GM12864 (cell line): Measurements from ENCODE around the gene KLF13.

Experiments
- DNase-seq: peaks from one replicate; pipeline ENCODE4 v3.0.0-alpha.2; 2011; ENCODE audit warnings: low read depth
- H3K4me3 ChIP-seq: 2 replicates; pipeline ENCODE4 v1.5.1; 2011; ENCODE audit warnings: mild to moderate bottlenecking, low read depth, low read length, control low read depth
- TF ChIP-seq, protein P1 (sequence below): IDR thresholded peaks from 2 replicates; pipeline ENCODE4 v1.5.1; 2011; ENCODE audit warnings: low read depth, mild to moderate bottlenecking, moderate library complexity, low read length, control low read depth, inconsistent platforms; ENCODE audit errors: missing control alignments

KLF13 gene

GRCh38 chr15:31367021-31367729, 40.5 kb downstream of the KLF13 start:
- no peak for DNase-seq
- TF ChIP-seq, protein P1, sequence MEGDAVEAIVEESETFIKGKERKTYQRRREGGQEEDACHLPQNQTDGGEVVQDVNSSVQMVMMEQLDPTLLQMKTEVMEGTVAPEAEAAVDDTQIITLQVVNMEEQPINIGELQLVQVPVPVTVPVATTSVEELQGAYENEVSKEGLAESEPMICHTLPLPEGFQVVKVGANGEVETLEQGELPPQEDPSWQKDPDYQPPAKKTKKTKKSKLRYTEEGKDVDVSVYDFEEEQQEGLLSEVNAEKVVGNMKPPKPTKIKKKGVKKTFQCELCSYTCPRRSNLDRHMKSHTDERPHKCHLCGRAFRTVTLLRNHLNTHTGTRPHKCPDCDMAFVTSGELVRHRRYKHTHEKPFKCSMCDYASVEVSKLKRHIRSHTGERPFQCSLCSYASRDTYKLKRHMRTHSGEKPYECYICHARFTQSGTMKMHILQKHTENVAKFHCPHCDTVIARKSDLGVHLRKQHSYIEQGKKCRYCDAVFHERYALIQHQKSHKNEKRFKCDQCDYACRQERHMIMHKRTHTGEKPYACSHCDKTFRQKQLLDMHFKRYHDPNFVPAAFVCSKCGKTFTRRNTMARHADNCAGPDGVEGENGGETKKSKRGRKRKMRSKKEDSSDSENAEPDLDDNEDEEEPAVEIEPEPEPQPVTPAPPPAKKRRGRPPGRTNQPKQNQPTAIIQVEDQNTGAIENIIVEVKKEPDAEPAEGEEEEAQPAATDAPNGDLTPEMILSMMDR: no peak
- no peak overlapping the region for H3K4me3 ChIP-seq

DNA sequence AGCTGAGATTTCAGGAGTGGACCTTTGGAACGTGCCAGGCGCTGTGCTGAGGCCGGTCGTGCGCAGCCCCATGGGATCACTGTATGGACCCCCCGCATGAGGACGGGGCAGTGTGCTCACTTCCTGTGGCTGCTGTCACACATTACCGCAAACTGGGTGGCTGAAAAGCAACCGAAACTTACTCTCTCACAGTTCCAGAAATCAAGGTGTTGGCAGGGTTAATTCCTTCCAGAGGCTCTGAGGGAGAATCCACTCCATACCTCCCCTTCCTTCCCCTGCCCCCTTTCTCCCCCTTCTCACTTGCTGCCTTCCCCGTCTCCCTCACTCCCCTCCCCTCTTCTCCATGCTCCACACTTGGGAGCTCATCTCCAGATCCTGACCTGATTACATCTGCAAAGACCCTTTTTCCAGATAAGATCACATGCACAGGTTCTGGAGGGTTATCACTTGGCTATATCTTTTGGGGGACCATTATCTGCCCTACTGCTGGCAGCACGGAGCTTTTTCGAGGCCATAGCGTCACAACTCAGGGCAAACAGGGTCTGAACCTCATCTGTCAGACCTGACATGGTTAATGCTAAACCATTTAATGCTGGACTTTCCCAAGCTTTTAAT, 41.2 kb downstream of the KLF13 start:
- no peak for DNase-seq
- H3K4me3 ChIP-seq: no peak overlapping the region
- TF ChIP-seq, protein P1: no peak

GRCh38 chr15:31369727-31370126, 43.1 kb downstream of the KLF13 start:
- DNase-seq: no peak
- TF ChIP-seq, protein P1: no peak
- H3K4me3 ChIP-seq: no peak overlapping the region

DNA sequence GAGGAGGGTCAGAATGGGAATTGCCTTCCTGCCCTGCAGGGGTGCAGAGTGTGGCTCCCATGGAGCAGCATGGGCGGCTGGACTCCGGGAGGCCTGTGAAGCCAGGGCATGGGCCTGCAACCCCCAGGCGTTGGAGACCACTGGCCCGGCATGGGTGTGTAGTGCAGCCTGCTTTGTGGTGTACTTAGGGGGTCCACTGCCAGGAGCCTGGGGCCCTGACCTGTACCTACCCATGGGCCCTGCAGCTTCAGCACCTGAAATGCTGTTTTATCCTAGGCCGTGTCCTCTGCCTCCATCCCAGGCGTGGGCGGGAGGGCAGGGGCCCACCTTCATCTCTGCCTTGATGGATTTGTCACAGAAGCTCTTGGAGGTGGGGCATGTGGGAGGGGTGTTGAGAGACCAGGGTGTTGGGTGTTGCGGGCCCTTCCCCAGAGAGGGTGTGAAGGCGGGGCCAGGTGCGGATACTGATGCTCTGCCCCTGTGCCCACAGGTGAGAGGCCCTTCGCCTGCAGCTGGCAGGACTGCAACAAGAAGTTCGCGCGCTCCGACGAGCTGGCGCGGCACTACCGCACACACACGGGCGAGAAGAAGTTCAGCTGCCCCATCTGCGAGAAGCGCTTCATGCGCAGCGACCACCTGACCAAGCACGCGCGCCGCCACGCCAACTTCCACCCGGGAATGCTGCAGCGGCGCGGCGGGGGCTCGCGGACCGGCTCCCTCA, 45.0 kb downstream of the KLF13 start:
- TF ChIP-seq, protein P1: no peak
- H3K4me3 ChIP-seq: no peak overlapping the region
- DNase-seq: no peak

DNA sequence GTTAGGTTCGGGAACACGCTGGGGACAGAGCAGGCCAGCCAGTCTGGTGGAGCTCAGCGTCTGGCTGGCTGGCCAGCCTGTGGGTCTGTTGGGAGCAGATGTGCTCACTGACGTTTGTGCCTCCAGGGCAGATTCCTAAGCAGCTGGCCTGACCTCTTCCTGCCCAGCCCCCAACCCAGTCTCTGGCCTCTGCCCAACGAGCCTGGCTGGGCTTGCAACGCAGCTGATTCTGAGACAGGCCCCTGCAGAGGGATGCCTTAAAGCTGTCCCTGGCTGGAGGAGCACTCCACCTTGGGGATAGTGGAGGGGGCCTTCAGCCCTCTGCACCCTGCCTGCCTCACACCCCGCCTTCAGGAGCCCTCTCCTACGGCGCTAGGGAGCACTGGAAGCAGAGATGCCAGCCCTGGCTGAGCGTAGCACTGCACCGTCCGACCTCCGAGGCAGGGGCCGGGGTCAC, 46.0 kb downstream of the KLF13 start:
- no peak for DNase-seq
- TF ChIP-seq, protein P1: no peak
- no peak overlapping the region for H3K4me3 ChIP-seq

GRCh38 chr15:31373096-31373865, 46.6 kb downstream of the KLF13 start:
- no peak overlapping the region for H3K4me3 ChIP-seq
- TF ChIP-seq, protein P1: no peak
- DNase-seq: no peak
